Lung (tissue), 13 donors: ENCODE results near the gene VPS13D. TPM values are rescaled to one million over a fixed set of nuclear protein-coding genes. Genes with fewer than 3 reads are reported as not detected.

Experiments
- ATAC-seq: fragments of 200-7000 bp; cut with Tn5 transposase; one replicate; pipeline ENCODE4 v1.9.1; 2020; ENCODE audit warnings: moderate number of reproducible peaks; ENCODE audit not compliant: insufficient read depth, low FRiP score
- DNase-seq, 3 donors: peaks; one replicate each; pipeline ENCODE4 v3.0.0-alpha.2; 2013 to 2017
- H3K27ac ChIP-seq, 2 donors: one replicate each; pipeline ENCODE4 v1.5.1; 2013; ENCODE audit warnings: mild to moderate bottlenecking in 2 of 2, moderate library complexity in 2 of 2, control low read depth in 1 of 2, inconsistent platforms in 1 of 2, low read depth in 1 of 2, low read length in 1 of 2
- H3K27me3 ChIP-seq, 3 donors: one replicate each; pipeline ENCODE4 v1.5.1; 2013; ENCODE audit warnings: low read length in 2 of 3; ENCODE audit not compliant: control insufficient read depth in 3 of 3, insufficient read depth in 3 of 3
- H3K36me3 ChIP-seq, 4 donors: one replicate each; pipeline ENCODE4 v1.5.1; 2013; ENCODE audit warnings: low read length in 4 of 4, mild to moderate bottlenecking in 1 of 4, moderate library complexity in 1 of 4; ENCODE audit not compliant: control insufficient read depth in 4 of 4, insufficient read depth in 4 of 4
- H3K4me1 ChIP-seq, 5 donors: one replicate each; pipeline ENCODE4 v1.5.1; 2013; ENCODE audit warnings: low read length in 5 of 5, mild to moderate bottlenecking in 2 of 5, moderate library complexity in 1 of 5; ENCODE audit not compliant: control insufficient read depth in 5 of 5, insufficient read depth in 5 of 5
- H3K4me3 ChIP-seq: one replicate; pipeline ENCODE4 v1.5.1; 2013; ENCODE audit warnings: mild to moderate bottlenecking, control low read depth, moderate library complexity
- H3K9ac ChIP-seq, 2 donors: one replicate each; pipeline ENCODE4 v1.5.1; 2013; ENCODE audit warnings: low read length in 2 of 2, control low read depth in 1 of 2; ENCODE audit not compliant: insufficient read depth in 1 of 2
- H3K9me3 ChIP-seq, 4 donors: one replicate each; pipeline ENCODE4 v1.5.1; 2013; ENCODE audit warnings: low read length in 3 of 4, mild to moderate bottlenecking in 1 of 4, moderate library complexity in 1 of 4; ENCODE audit not compliant: control insufficient read depth in 4 of 4, insufficient read depth in 3 of 4
- CTCF ChIP-seq: IDR thresholded peaks from 2 replicates; pipeline ENCODE4 v1.5.1; 2012; ENCODE audit warnings: mild to moderate bottlenecking; ENCODE audit errors: control extremely low read depth, extremely low read depth
- WGBS, 2 donors: extraction: QIAGEN DNeasy Blood & Tissue Kit; methylation state at CpG; one replicate each; pipeline ENCODE4 v1.1.7; 2013; 5-methylcytosine and 5-hydroxymethylcytosine counted together
- polyA plus RNA-seq, 2 donors: library from polyadenylated mRNA; stranded (reverse); fragments of 200-250 nt; gene quantifications; one replicate each; pipeline ENCODE4 v1.2.1, GENCODE V29; 2013
- small RNA-seq: library from RNA; depleted of rRNA; stranded (forward); fragments of <200 nt; gene quantifications from one replicate; pipeline ENCODE3, GENCODE V24; 2014; ENCODE audit warnings: low replicate concordance
- total RNA-seq, 2 donors: library from RNA; depleted of rRNA in 1 of 2; stranded (reverse); fragments of >200 nt in 1 of 2; gene quantifications; one replicate each; pipeline ENCODE4 v1.2.1, GENCODE V29; 2014 to 2021
- donor health status: control.
- donor health status: control.
- donor health status: Bipolar disorder and iron deficiency.
- donor health status: healthy.
- donor health status: DM: yes; HTN: yes; CAD: no.

VPS13D gene
- total and polyA plus RNA-seq, 4 donors: 18.4 to 76.0 (median 37.5) TPM

- WGBS, 2 donors: 96 to 97% methylated on average over 7 of the region's 7 CpGs
- TF ChIP-seq CTCF: no peak
- ATAC-seq (no peak), DNase-seq (no peak)
- no peak overlapping the region for H3K4me3 ChIP-seq
- H3K9ac ChIP-seq: no peak overlapping the region
- H3K9me3 ChIP-seq: peaks cover 0 to 15% (median 7%) of the 10 kb centered on the region in 4 donors
- H3K36me3 ChIP-seq: peaks cover 0 to 2% (median under 1%) of the 10 kb centered on the region in 4 donors
- H3K4me1 ChIP-seq: peaks cover 8 to 25% (median 13%) of the 10 kb centered on the region in 5 donors
- H3K27me3 ChIP-seq: no peaks in the 10 kb centered on the region
- no peak overlapping the region for H3K27ac ChIP-seq
Observed at GRCh38 chr1:12561121-12561520, 331.3 kb downstream of the VPS13D start.

Small RNAs within 50 kb of the gene (small RNA-seq; reads per million reads assigned to genes)
- gene MIR4632 (not detected), gene RF00156 (not detected), gene SNORA59A (not detected)

Other genes starting within 250 kb of the VPS13D start
- gene MFN2, start 249.6 kb upstream of the VPS13D start, total RNA-seq: 10 to 100 TPM; 26.7 to 70.8 TPM
- 10 to 100 TPM; 30.4 to 49.3 TPM for gene MFN2, start 249.6 kb upstream of the VPS13D start, polyA plus RNA-seq
- gene MIIP, start 210.5 kb upstream of the VPS13D start, total RNA-seq: 10 to 100 TPM; 16.1 to 45.8 TPM
- 10 to 100 TPM; 33.1 to 58.0 TPM for gene MIIP, start 210.5 kb upstream of the VPS13D start, polyA plus RNA-seq
- 1 to 10 TPM; 1.6 to 1.9 TPM for gene TNFRSF8, start 166.7 kb upstream of the VPS13D start, total RNA-seq
- gene TNFRSF8, start 166.7 kb upstream of the VPS13D start, polyA plus RNA-seq: 1 to 10 TPM; 2.2 to 5.3 TPM
- gene TNFRSF1B, start 63.0 kb upstream of the VPS13D start, total RNA-seq: 10 to 100 TPM; 52.0 to 79.0 TPM
- gene TNFRSF1B, start 63.0 kb upstream of the VPS13D start, polyA plus RNA-seq: 100 to 1,000 TPM in 1 of 2 donors, 10 to 100 TPM in 1; 15.4 to 246 TPM